ENCODE results near the gene OLFM3. TPM values are rescaled to one million over a fixed set of nuclear protein-coding genes. Genes with fewer than 3 reads are reported as not detected.

OLFM3 gene
- total and polyA plus RNA-seq, 9 donors, result 0.33 TPM; not detected in 8

DNA sequence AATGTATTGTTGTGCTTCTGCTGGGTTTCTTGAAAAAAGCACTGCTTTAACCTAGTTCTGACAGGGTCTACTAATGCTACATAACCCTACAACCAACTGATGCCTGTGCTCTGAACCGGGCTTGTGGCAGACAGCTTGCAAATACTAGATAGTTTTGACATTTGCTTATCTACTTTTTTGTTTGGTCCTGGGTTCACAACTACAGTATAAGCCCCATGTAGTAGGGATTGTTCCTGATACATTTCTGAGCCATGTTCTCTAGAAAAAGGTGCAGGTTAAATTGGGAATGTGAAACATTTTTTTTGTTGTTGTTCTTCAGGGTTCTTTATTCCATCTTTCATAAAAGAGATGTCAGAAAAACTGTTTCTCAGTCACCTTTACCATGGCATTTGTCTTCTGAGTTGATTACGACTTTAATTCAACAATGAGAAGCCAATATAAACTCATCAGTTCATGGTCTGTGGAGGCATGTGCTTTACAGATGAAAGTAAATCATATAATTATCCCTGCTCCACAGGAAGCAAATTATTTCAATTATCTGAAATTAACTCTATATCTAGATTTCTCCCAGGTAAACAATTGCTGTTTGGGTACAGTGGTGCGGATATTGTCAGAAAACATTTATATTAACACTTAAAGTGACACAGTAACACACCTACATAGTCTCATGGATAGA lies 22.0 kb downstream of the OLFM3 start:
- Histone ChIP-seq H3K36me3 (no peaks in the 10 kb centered on the region), H3K27ac (no peak overlapping the region), H3K4me3 (no peak overlapping the region), H3K9me3 (no peaks in the 10 kb centered on the region), H3K27me3 (no peaks in the 10 kb centered on the region), H3K4me1 (ENCODE audit: insufficient read depth) (no peaks in the 10 kb centered on the region)
- DNase-seq, result no peak
- intact Hi-C loops (cut with DNase I), result no loop called here
- TF ChIP-seq, protein P1, sequence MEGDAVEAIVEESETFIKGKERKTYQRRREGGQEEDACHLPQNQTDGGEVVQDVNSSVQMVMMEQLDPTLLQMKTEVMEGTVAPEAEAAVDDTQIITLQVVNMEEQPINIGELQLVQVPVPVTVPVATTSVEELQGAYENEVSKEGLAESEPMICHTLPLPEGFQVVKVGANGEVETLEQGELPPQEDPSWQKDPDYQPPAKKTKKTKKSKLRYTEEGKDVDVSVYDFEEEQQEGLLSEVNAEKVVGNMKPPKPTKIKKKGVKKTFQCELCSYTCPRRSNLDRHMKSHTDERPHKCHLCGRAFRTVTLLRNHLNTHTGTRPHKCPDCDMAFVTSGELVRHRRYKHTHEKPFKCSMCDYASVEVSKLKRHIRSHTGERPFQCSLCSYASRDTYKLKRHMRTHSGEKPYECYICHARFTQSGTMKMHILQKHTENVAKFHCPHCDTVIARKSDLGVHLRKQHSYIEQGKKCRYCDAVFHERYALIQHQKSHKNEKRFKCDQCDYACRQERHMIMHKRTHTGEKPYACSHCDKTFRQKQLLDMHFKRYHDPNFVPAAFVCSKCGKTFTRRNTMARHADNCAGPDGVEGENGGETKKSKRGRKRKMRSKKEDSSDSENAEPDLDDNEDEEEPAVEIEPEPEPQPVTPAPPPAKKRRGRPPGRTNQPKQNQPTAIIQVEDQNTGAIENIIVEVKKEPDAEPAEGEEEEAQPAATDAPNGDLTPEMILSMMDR (IDR thresholded peaks at IDR 0.05), result no peak
- no peak for TF ChIP-seq POLR2A (IDR thresholded peaks at IDR 0.05)
- no peak for TF ChIP-seq EP300 (IDR thresholded peaks at IDR 0.05)
- WGBS, 3 donors, result 7 to 34% (median 13%) methylated on average over 3 of the region's 3 CpGs

DNA sequence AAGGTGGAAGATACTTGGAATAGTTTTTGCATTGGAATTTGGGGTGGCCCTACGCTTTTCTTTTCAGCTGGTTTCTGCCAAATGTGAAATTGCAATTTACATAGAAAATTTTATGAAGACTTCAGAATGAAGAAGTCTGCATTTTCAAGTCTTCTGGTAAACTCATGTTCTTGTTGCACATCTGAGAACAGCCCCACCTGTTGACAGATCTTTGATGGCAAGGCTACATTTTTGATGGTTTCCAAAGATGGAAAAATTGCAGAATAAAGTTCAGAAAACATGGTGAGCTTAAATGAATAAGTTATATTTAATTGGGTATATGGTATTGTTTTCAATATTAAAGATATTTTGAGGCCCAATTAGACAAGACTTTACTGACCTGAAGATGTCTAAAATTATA lies 25.4 kb downstream of the OLFM3 start:
- no peak for DNase-seq
- TF ChIP-seq EP300 (IDR thresholded peaks at IDR 0.05) (no peak), POLR2A (IDR thresholded peaks at IDR 0.05) (no peak)
- TF ChIP-seq, protein P1 (IDR thresholded peaks at IDR 0.05), result no peak
- H3K4me3 ChIP-seq, result no peak overlapping the region
- H3K9me3 ChIP-seq, result no peaks in the 10 kb centered on the region
- no peaks in the 10 kb centered on the region for H3K36me3 ChIP-seq
- no peak overlapping the region for H3K27ac ChIP-seq
- intact Hi-C loops (cut with DNase I), result no loop called here
- WGBS, 3 donors, result 79 to 87% (median 85%) methylated on average over 1 of the region's 1 CpG
- no peaks in the 10 kb centered on the region for H3K27me3 ChIP-seq
- H3K4me1 ChIP-seq (ENCODE audit: insufficient read depth), result no peaks in the 10 kb centered on the region

DNA sequence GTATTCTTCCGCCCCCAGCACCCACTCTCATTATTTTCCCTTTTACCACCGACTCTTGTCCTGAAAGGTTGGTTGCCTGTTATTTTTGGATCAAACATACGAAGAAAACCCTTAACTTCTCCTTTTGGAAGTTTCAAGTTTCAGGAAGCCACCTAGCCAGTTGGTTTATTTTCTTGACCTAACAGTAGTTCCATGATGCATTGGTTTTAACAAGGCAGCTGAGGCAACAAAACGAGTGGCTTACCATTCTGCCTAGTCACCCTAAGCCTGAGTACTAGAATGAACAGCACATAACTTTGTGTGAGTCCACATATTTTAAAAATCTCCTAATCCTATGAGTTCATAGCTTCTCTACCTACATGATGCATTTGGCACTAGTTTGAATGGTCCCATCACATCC lies 28.9 kb downstream of the OLFM3 start:
- no peak for DNase-seq
- H3K27me3 ChIP-seq, result no peaks in the 10 kb centered on the region
- no peak overlapping the region for H3K27ac ChIP-seq
- no peaks in the 10 kb centered on the region for H3K9me3 ChIP-seq
- no peaks in the 10 kb centered on the region for H3K36me3 ChIP-seq
- H3K4me3 ChIP-seq, result no peak overlapping the region
- no peaks in the 10 kb centered on the region for H3K4me1 ChIP-seq (ENCODE audit: insufficient read depth)
- TF ChIP-seq EP300 (IDR thresholded peaks at IDR 0.05), result no peak
- no peak for TF ChIP-seq POLR2A (IDR thresholded peaks at IDR 0.05)
- TF ChIP-seq, protein P1 (IDR thresholded peaks at IDR 0.05), result no peak
- intact Hi-C loops (cut with DNase I), result no loop called here
- WGBS, 3 donors, result 83 to 90% (median 86%) methylated on average over 4 of the region's 4 CpGs

DNA sequence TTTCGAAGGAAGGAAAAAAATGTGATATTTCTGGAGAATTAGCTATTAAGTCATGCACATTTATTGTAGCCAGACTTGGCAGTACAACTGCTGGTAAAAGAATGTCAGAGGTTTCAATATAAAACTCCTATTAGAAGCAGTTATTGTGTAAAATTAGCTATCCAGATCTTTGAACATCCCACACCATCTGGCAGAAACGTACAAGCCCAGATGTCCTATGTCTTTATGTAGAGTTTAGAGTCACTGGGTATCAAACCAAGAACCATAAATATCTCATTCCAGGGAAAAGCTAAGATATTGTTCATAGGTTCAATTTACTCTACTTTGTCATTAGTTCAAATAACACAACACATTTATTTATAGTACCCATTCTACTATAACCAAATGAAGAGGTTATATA lies 31.4 kb downstream of the OLFM3 start:
- whole genome bisulfite sequencing, 3 donors, result 2 to 6% (median 5%) methylated on average over 2 of the region's 2 CpGs
- Histone ChIP-seq H3K9me3 (no peaks in the 10 kb centered on the region), H3K36me3 (no peaks in the 10 kb centered on the region), H3K4me1 (ENCODE audit: insufficient read depth) (no peaks in the 10 kb centered on the region), H3K27me3 (no peaks in the 10 kb centered on the region), H3K4me3 (no peak overlapping the region), H3K27ac (no peak overlapping the region)
- TF ChIP-seq POLR2A (IDR thresholded peaks at IDR 0.05), result no peak
- intact Hi-C loops (cut with DNase I), result no loop called here
- DNase-seq, result no peak

DNA sequence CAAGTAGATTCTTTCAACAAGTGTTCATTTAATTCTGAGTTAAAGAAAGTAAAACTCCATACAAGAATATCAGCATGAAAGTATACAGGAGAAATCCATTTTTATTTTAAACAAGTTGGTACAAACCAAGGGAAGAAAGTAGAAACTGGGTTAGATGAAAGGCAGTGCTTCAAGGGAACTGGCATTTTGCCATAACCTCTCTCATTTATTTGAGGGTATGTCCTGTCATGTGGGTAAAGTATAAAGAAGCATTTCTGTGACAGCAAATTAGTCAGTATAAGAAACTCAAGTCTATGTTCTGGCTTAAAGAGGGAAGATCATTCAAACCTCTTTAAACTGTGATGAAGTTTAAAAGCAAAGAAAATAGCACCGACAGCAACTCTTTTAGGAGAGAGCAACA lies 32.0 kb downstream of the OLFM3 start:
- intact Hi-C loops (cut with DNase I), result no loop called here
- H3K4me1 ChIP-seq (ENCODE audit: insufficient read depth), result no peaks in the 10 kb centered on the region
- WGBS, 3 donors, result 0 to 4% (median 0%) methylated on average over 1 of the region's 1 CpG
- no peak overlapping the region for H3K4me3 ChIP-seq
- no peaks in the 10 kb centered on the region for H3K9me3 ChIP-seq
- no peak for TF ChIP-seq EP300 (IDR thresholded peaks at IDR 0.05)
- TF ChIP-seq POLR2A (IDR thresholded peaks at IDR 0.05), result no peak
- TF ChIP-seq, protein P1 (IDR thresholded peaks at IDR 0.05), result no peak
- H3K27me3 ChIP-seq, result no peaks in the 10 kb centered on the region
- H3K27ac ChIP-seq, result no peak overlapping the region
- H3K36me3 ChIP-seq, result no peaks in the 10 kb centered on the region
- no peak for DNase-seq
